Kidney tubule cell (primary cell): ENCODE measurements around the gene SBK2.
A peak's percentile ranks its signal among the peaks of the same experiment; 100 is the strongest.
"Not testable (repeated sequence)": the region's sequence is repeated elsewhere in the genome, so short reads cannot be mapped to it uniquely, and the experiment has no call there.

Experiments used
- DNase-seq: peaks from one replicate; pipeline ENCODE4 v3.0.0-alpha.2; 2018; ENCODE audit warnings: low spot score

The SBK2 gene

GRCh38 chr19:55536951-55537740, at the start of gene SBK2:
TSS of gene SBK2 (minus strand) at chr19:55537133. CDS start at chr19:55536294, 839 bp downstream.
- no peak for DNase-seq

- peak; percentile 83 for DNase-seq
Observed at GRCh38 chr19:55585658-55586339, 48.9 kb upstream of the SBK2 start.

- DNase-seq, result no peak
Observed at GRCh38 chr19:55584871-55585270, 47.9 kb upstream of the SBK2 start.

- DNase-seq, result not testable (repeated sequence)
Observed at GRCh38 chr19:55583897-55584296, 47.0 kb upstream of the SBK2 start.

GRCh38 chr19:55582284-55582683, 45.4 kb upstream of the SBK2 start:
- not testable (repeated sequence) for DNase-seq

- peak; percentile 93 for DNase-seq
Observed at GRCh38 chr19:55581823-55582223, 44.9 kb upstream of the SBK2 start.

- DNase-seq, result no peak
Observed at GRCh38 chr19:55581145-55581822, 44.4 kb upstream of the SBK2 start.

GRCh38 chr19:55580628-55581144, 43.8 kb upstream of the SBK2 start, which contains the start of gene ZNF579:
TSS of gene ZNF579 (minus strand) at chr19:55580848. CDS start at chr19:55579639, 1,209 bp downstream.
- peak; percentile 90 for DNase-seq

GRCh38 chr19:55579766-55580621, 43.1 kb upstream of the SBK2 start:
- DNase-seq, result peak; percentile 45

GRCh38 chr19:55578761-55579747, 42.1 kb upstream of the SBK2 start:
- no peak for DNase-seq

- DNase-seq, result no peak
Observed at GRCh38 chr19:55578031-55578760, 41.3 kb upstream of the SBK2 start.

- no peak for DNase-seq
Observed at GRCh38 chr19:55576746-55577145, 39.8 kb upstream of the SBK2 start.

- not testable (repeated sequence) for DNase-seq
Observed at GRCh38 chr19:55573929-55574328, 37.0 kb upstream of the SBK2 start.

- not testable (repeated sequence) for DNase-seq
Observed at GRCh38 chr19:55569477-55569876, 32.5 kb upstream of the SBK2 start.

- no peak for DNase-seq
Observed at GRCh38 chr19:55567708-55568328, 30.9 kb upstream of the SBK2 start.

- no peak for DNase-seq
Observed at GRCh38 chr19:55566823-55567222, 29.9 kb upstream of the SBK2 start.

GRCh38 chr19:55563261-55563690, 26.3 kb upstream of the SBK2 start:
- no peak for DNase-seq

- no peak for DNase-seq
Observed at GRCh38 chr19:55559684-55560083, 22.8 kb upstream of the SBK2 start.

- DNase-seq, result no peak
Observed at GRCh38 chr19:55554741-55555152, 17.8 kb upstream of the SBK2 start.
